Testis (tissue), 2 donors: Measurements from ENCODE around the gene TACC2.

Experiments
- CTCF ChIP-seq, 3 experiments: fragments of 450-650 bp in 2 of 3; fragments of 200-600 bp in 1 of 3; sonication (generic) in 1 of 3; IDR thresholded peaks; one replicate each; pipeline ENCODE4 v1.5.1; 2016 to 2019; ENCODE audit warnings: antibody characterized with exemption in 3 of 3, mild to moderate bottlenecking in 2 of 3, moderate library complexity in 1 of 3
- POLR2A ChIP-seq: fragments of 450-650 bp; IDR thresholded peaks from one replicate; pipeline ENCODE4 v1.6.1; 2017; ENCODE audit warnings: antibody characterized with exemption, mild to moderate bottlenecking, moderate library complexity

- no peak for TF ChIP-seq CTCF (IDR thresholded peaks at IDR 0.05)
- TF ChIP-seq POLR2A, result no peak
These were observed 9.5 kb downstream of the TACC2 start for GRCh38 chr10:121998462-121998861.
